Hypothalamus (tissue), 51 donors: ENCODE measurements around the gene ZEB2.

Experiments used
- DNase-seq, 51 donors: peaks; one replicate each; lab custom pipeline; 2025; lab: John Stamatoyannopoulos, UW

ZEB2 gene

DNA sequence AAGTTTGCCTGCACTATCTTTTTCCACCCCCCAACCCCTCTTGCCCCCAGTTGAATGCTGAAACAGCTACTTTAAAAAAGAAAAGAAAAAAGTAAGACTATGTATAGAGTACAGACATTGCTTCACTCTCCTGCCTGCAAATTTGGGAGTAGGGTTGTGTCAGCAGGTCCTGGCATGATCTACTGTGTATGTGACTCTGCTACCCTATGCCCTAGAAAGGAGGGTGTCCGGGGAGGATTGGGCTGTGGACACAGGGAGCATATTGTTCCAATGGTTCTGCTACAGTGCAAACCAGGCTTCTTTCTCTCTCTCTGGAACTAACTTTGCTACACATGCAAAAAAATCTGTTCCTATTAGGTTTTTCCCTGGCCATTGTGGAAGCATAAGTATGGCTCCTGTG lies 9.9 kb upstream of the ZEB2 start:
- DNase-seq: no peak

DNA sequence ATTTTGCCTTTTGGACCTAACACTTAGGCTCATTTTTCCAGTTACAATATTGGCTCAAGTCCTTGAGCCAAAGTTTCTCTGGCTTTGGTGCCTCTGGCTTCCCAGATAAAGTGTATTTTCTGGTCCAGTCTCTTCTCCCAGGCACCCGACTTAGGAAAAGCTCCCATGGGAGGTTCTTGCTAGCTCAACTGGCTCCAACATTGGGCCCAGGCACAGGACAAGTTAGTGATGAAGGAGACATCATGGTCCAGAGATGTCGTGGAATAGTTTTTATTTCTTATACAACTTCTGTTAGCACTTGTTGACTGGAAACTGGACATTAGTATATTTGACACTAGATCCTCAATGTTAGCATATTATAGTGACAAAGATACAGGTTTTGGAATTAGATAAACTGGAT lies 8.2 kb upstream of the ZEB2 start:
- DNase-seq: no peak

DNA sequence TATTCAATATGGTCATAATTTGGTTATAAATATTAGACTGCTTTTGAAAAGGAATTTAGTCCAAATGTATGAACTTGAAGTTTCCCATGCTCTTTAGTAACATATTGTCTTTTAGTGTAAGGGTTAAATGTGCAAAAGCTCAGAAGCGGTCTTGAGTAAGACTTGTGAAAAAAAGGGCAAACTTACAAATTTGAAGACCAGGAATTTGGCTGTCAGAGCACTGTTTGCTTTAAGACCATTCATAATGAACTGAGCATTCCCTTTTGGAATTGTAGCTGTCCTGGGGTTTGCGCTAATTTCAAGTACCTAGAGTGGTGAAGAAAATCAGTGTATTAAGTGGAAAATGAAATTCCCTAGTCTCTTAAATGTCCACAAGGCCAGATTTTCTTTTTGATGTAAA lies 6.9 kb upstream of the ZEB2 start:
- no peak for DNase-seq

DNA sequence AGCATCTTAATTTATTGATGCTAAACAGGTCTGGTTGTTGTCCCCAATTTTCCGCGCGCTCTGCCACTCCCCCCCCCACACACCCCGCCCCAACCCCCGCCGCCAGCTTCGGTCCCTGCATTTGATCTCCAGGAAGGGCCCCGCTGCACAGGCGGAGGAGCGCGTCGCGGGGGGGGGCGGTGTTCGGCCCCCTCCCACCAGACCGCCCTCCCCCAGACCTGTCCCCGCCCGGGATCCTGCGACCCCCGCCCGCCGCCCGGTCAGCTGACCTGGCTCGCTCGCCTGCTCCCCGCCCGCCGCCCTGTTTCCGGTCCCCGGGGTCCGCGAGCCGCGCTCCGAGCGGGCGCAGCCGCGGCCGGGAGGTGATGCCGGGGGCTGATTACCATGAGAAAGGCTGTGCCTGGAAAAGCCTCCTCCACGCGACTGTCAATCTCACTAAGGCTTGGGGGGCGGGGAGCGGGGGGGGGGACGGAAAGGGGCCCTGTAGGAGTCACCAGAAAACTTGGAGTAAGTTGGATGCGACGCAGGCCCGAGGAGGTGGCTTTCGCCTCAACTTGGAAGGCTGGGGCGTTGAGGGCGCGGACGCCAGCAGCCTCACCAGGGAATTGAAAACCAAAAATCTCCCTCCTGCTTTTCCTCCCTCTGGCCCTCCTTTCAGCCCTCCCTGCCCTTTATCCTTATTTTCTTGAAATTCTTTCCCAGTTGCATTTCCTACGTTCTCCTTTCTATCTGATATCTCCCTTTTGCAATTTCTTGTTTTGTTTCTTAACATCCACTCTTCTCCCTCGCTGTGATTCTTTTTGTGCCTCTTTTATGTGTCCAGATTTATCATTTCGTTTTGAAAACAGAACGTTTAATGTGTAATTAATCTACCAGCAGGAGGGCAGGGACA lies 4.4 kb upstream of the ZEB2 start:
- DNase-seq: peak in 37 of 51 donors; percentile 20 to 79 (median 60)

DNA sequence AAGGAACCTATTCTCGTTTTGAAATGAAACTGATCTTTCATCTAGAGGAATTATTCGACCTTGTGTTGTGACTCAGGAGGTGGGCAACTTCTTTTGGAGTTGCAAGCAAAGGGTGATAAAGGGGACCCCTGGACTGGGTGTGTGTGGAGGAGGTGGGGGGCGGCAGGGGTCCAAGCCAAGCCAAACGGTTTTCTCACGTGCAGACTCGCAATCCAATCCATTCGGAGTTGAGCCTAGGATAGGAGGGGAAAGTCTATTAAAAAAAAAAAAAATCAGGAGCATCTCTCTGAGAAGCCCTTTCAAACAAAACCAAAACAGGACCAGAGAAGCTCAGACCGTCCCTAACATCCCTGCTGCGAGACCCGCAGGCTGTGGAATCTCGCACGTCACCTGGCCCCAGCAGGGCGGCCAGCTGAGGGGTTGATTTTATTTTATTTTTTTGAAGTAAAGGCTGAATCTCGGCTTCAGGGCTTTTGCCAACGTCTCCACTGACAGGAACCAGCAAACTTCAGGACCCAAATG lies 3.7 kb upstream of the ZEB2 start:
- peak in 3 of 51 donors; percentile 39 to 63 (median 45) for DNase-seq

DNA sequence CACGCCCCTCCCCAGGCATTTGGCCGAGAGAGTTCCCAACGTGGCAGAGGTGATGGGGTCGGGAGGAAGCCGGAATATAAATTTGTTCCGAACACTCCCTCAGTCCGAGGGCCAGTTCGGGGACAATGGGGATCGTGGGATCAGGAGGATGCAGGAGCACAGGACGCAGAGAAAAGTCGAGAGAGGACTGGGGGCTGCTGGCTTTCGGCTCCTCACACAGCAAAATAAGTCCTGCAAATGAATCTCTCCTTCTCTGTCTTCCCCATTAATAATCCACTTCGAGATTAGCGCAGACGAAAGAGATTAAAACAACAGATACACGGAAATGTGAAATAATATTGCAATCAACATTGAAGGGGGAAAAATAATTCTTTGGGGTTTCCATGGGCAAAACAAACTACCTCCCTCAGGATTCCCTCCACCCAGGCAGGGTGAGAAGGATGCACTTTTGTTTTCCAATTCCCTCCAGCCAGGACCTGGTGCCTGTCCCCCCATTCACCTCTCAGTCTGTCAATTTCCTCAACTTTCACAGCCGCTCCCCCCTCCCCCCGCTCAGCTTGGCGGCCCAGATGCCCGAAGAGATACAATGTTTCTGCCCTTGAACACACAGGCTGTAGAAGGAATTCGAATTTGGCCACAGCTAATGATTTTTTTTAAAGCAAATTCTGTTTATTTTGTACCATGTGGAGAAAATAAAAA lies 3.1 kb upstream of the ZEB2 start:
- DNase-seq: peak in 24 of 51 donors; percentile 18 to 58 (median 34)

DNA sequence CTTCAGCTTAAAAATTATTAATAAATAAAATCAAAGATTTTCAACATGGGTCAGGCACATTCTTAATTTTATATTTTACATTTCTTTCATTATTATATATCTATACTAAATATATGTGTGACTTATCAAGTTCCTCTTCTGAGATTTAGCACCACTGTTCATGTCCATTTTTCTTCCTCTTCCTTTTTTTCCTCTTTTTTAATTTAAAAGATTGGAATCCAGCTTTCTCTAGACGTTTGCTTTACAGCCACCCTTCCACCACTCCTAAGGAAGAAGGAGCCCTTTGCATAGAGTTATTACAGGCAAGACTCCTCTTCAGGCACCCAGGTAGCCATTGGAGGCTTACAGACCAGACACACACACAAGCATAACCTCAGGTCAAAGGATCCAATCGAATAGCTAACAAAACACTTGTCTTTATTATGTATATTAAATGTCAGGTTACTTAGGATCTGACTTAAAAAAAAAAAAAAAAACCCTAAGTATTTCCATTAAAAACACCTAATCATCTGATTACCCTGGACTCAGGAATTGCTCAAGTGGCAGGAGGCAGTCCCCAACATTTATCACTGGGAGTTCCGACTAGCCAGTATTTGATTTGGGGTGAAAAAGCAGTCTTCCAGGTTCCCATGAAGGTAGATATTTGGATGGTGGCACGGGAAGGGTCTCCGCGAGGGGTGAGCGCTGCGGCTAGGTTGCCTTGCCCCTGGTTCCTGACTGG lies 2.4 kb upstream of the ZEB2 start:
- DNase-seq: no peak

DNA sequence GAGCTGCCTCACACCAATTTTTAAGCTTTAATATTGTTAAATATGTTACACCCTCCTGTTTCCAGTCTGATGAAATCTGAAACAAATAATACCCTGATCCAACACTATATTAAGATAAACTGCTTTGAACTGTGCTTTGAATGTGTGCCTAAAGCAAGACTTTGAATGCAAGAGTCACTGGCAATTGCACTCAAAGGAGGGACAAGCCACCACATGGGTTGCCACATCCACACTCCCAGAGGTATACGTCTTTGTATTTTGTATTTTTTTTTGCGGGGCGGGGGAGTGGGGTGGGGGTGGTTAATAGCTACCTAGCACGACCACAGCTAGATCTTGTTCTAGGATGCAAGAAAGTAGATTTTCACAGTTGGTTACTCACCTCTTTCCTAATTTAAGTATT lies 1.8 kb upstream of the ZEB2 start:
- DNase-seq: no peak

DNA sequence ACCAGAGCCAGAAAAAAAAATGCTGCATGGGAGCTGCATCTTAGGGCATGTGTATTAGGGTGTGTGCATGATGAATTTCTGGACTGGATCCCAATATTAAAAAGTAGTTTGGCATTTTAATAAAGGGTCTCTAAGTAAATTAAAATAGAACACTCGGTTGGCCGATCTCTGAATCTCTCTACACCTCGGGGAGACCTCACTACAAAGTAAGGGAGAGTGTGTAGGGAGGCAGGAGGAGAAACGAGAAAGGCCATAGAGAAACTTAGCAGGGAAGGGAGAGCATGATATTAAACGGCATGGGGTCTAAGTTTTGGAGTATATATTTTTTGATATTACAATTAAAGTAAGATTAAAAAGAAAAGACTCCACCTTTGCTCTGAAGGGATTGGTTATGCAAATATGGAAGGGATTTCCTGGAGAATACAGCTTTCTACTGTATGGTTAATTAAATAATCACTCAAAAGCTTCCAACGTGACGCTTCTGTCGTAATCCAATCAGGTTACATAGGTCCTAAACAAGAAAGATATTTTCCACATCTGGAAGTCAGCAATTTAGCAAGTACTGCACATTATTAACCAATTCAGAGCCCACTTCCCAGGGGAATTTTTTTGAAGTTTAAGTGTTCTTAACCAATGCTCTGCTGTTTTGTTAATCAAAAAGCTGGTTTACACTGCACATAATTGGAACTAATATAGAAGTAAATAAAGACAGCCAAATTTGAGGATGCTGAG lies 1.0 kb upstream of the ZEB2 start:
- no peak for DNase-seq

DNA sequence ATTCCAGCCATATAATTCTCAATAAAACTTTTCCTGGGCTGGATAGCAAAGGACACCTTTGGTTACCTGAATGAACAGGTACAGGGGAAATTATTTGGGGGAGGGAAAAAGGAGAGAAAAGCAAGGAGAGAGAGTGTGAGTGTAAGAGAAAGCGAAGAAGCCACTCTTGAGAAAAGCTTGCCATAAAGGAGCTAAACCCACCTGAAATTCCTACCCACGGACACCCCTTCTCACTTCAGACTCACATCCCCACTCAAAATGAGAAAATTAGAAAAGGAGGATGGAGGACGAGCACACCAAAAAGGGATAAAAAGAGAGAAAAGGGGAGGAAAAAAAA lies 354 bp downstream of the ZEB2 start:
- DNase-seq: no peak

DNA sequence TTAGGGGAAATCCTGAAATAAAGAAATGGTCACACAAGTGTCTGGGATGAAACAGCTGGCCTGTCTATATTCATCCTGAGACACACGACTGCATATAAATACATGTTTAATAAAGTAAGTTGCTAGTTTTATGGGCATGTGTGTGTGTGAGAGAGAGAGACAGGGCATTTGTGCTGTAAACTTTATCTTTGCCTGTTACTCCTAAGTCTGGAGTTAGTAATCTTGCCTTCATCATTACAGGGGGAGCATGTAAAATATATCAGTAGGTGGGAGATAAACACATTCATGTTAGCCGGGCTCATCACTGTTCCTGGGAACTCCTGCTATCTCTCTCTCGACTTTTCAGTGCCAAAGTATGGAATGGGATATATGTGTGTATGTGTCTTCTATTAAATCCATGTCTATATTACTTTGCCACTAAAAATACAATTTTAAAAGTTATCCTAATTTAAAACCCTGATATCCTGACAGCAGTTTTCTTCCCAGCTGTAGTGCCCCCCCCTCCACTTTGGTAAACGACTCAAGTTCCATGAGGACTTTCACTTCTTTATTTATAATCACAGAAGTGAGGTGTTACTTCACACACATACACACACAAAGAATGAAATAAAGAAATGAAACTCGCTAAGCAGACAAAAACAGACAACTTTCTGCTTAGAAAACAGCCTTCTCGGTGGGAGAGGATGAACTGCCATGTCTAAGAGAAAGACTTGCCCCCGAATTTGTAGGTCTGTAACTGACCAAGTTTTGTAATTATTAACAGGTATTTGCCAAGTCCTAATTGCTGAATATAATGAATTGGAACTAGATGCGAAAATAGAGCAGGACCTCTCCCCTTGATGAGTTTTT lies 947 bp downstream of the ZEB2 start:
- no peak for DNase-seq

DNA sequence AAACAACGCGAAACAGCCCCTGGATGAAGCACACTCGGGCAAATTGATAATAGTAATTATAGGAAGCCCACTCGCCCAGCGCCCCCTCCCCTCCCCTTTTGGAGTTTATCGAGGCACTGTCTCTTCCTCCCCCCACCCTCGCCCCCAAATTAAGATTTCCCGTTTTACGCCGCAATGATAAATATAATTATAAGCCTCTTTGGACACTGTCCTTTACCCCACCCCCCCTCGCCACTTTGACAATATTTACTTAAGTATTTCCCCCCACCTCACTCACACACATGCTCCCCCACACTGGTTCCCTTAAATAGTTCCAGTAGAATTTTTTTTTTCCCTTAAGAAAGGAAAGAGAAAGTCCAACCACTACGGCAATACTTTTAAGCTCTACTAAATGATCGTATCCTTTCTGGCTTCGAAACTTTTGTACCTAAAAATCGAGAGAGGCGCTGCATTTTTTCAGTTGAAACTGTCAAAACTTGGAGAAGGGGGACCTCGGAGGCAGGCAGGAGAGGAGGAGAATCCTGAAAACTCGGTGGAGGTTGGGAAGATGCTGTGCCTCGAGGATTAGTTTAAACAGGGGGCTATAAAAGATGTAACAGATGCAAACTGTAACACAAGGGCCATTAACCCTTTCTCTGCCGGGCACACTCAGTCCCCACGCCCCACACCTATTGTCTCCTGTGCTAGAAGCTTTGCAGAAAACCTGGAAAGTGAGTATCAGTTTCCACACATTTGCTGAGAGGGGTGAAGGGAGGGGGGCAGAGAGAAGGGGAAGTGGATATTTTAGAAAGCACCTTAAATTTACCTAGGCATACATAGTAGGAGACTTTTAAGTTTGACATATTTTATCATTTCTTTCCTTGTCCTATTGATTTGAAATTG lies 1.8 kb downstream of the ZEB2 start:
- DNase-seq: peak in 2 of 51 donors; percentile 29 to 35

DNA sequence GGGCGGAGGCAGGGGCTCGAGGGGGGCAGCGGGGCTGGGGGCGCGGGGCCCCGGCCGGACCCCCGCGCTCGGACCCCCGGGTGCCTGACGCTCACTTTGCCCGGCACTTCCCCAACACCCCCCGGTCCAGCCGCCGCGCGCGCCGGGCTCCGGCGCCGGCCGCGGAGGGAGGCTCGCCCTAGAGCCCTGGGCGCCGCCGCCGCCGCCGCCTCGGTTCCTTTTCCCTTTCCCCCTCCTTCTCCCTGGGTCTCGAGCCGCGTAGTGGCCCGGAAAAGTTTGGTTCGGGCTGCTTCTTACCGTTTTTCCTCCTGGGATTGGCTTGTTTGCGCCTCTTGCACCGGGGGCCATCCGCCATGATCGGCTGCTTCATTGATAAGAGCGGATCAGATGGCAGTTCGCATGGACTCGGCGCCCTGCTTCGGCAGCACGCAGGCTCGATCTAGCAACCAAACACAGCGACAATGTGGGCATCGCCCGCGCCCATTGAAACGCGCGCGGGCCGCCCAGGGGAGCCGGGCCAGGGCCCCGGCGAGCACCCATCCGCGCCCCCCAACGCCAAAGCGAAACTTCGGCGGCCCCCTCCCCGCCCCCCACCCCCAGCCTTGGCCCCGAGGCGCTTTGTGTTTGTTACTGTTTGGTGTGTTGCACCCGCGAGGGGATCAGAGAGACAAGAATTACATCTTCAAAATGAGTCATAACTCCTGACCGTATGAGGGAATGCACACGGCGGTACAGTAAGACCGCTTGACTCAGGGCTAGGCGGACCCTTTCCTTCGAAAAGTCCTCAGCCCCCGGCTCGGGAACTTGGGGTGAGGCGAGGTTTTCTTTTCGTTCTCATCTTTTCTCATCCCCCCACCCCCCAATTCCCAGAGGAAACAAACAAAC lies 2.7 kb downstream of the ZEB2 start:
- DNase-seq: peak in 13 of 51 donors; percentile 30 to 77 (median 42)

DNA sequence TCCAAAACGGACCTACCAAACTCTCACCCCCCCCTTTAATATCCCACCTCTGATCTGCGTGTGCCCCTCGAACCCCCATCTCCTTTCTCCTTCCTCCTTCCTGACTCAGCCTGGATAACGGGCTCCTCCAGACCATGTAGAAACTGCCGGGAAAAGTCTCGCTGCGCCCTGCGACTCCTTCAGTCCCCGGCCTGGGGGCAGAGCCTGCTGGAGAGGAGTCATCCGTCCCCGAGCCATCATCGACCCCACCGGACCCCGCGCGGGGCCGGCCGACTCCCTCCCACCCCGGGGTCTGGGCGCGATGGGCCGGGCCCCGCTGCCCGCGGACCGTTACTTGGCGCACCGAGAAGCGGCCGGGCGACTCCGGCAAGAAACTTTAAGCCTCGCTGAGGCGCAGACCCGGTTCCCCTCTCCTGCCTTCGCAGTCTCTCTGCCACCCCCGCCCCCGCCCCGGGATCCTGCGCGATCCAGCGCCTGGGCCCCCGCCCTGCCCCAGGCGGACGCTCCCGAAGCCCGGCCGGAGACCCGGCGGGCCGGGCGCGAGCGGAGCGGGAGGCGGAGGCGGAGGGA lies 3.4 kb downstream of the ZEB2 start:
- peak in 8 of 51 donors; percentile 25 to 68 (median 48) for DNase-seq

DNA sequence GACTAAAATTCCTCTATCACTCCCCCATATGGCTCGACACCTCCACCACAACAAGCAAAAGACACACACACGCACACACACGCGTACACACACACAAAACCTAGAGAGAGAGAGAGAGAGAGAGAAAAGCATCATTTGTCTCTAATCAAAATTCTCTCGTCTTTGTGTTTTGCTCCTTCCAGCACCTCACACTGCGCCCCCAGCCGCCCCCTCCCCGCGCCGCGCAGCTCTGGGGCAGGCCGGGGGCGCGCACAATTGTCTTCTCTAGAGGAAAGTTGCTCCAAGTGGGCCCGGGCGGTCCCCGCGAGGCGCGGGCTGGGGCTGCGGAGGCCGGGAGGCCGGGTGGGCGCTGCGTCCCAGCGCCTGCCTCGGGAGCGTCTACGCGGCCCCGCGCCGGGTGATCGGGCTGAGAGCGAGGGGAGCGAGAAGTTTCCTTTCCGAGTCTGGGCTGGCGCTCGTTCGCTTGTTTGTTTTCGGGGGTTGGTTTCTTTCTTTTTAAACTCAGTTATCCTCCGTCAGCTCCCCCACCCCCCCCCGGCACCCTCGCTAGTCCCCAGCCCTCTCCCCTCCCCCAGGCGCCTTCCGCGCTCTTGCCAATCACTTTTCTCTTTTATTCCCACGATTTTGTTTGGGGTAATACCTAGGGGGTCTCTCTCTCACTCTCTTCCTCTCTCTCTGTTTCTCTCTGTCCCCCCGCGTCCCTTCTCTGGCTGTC lies 4.1 kb downstream of the ZEB2 start:
- peak in 26 of 51 donors; percentile 33 to 81 (median 56) for DNase-seq

DNA sequence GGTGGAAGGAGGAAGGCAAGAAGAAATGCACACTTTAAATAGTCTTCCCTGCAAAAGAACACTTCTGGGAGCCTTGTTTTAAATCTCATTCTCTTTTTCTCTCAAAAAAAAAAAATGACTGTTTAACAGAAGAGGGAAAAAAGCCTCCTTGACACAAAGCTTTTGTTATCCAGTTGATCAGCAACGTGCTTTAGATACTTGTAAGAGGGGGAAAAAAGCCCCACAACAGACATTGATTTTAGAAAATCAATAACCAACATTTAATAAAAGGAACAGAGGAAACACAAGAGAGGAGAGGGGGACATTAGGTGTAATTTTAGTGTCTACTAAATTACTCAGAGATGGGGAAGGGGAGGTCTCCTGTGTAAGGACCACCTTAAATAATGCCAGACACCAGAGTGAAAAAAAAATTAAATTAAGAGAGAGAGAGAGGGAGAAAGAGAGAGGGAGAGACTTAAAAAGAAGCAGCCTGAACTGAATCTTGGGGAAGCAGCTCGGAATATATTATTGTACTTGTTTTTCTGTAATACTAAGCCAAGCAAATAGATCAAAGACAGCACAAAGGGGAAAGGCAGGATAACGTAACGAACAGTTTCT lies 4.7 kb downstream of the ZEB2 start:
- DNase-seq: no peak
